ENCODE measurements around the gene APBA2.

APBA2 gene

GRCh38 chr15:28868744-28869345 lies 16.9 kb upstream of the APBA2 start:
- TF ChIP-seq, protein P1, sequence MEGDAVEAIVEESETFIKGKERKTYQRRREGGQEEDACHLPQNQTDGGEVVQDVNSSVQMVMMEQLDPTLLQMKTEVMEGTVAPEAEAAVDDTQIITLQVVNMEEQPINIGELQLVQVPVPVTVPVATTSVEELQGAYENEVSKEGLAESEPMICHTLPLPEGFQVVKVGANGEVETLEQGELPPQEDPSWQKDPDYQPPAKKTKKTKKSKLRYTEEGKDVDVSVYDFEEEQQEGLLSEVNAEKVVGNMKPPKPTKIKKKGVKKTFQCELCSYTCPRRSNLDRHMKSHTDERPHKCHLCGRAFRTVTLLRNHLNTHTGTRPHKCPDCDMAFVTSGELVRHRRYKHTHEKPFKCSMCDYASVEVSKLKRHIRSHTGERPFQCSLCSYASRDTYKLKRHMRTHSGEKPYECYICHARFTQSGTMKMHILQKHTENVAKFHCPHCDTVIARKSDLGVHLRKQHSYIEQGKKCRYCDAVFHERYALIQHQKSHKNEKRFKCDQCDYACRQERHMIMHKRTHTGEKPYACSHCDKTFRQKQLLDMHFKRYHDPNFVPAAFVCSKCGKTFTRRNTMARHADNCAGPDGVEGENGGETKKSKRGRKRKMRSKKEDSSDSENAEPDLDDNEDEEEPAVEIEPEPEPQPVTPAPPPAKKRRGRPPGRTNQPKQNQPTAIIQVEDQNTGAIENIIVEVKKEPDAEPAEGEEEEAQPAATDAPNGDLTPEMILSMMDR (IDR thresholded peaks at IDR 0.05; ENCODE audit: extremely low read depth, missing control alignments) = no peak
- DNase-seq (ENCODE audit: low spot score) = no peak

DNA sequence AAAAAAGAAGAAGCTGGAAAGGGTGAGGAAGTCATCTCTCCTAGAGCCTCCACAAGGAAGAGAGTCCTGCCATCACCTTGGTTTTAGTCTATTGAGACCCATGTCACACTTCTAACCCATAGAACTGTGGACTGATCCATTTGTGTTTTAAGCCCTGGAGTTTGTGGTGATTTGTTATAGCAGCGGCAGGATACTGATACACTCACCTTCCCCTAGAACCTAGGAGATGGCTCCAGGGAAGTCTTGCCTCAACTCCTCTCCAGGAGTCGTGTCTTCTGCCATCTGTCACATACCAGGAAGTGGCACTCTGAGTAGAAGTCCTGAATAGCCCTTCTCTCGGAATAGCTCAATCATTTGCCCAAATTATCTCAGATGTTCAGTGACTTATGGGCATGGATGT lies 14.6 kb upstream of the APBA2 start:
- TF ChIP-seq, protein P1 (IDR thresholded peaks at IDR 0.05; ENCODE audit: extremely low read depth, missing control alignments) = no peak

DNA sequence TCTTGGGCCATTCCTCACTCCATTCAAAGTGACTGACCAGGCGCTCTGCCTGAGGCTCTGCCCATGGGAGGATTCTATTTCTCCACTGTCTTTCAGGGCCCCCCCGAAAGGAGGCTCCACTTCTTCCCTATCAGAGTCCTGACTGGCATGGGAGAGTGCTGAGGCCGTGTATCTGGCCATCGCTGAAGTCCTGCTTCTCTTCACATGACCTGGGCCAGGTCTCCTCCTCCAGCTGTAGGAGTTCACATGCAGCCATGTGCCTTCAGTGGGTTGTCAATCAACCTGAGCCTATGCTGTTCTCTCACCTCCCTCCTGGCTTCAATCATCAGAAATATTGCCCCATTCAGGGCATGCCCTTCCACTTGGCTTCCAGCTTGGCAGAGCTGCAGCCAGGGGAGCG lies 12.8 kb upstream of the APBA2 start:
- no peak for DNase-seq (ENCODE audit: low spot score)
- TF ChIP-seq, protein P1 (IDR thresholded peaks at IDR 0.05; ENCODE audit: extremely low read depth, missing control alignments) = no peak

More for the DNA sequence above, 14.6 kb upstream of the APBA2 start:
- DNase-seq (ENCODE audit: low spot score) = no peak

DNA sequence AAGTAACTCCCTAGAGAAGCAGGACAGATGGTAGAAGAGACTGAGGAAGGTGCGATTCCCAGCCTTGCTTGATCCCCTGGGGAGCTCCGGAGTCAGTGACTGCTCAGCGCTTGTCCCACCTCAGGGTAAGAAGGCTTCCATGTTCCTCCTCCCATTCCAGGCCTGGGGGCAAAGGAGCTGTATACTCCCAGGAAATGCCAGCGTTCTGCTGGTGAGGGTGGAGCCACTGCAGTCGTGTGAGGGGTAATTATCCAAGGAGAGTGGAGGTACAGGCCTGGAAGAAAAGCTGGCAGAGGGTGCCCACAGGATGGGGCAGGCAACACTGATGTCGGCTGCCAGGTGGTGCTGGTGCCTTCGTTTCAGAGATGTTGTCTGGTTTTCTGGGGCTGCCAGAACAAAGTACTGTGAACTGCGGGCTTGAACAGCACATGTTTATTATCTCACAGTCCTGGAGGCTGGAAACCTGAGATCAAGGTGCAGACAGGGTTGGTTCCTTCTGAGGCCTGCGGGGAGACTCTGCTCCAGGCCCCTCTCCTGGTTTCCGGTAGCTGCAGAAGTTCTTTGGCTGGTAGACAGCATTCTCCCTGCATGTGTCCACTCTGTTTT lies 12.1 kb upstream of the APBA2 start:
- TF ChIP-seq, protein P1 (IDR thresholded peaks at IDR 0.05; ENCODE audit: extremely low read depth, missing control alignments) = no peak
- no peak for DNase-seq (ENCODE audit: low spot score)

DNA sequence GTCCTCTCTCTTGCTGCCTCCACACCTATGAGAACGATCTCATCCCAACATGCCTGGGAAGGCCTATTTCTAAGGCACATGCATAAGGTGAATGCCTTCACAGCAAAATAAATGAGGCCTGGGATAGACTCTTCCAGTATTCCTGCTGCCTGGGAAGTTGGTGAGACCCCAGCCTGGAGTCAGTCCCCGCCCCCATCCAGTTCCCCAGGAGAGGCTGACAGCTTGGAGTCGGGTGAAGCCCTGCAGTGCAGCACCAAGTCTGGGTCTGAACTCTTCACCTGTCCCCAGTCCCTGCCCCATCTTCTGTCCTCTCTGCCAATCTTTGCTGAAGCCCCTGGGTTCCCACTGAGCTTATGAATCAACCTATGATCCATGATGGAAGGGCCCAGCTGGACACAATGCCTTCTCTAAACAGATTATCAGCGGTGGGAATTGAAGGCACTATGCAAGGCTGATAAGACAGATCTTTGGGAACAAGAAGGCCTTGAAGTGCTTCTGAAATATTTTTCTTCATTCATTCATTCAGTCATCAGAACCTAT lies 10.2 kb upstream of the APBA2 start:
- TF ChIP-seq, protein P1 (IDR thresholded peaks at IDR 0.05; ENCODE audit: extremely low read depth, missing control alignments) = no peak

GRCh38 chr15:28876131-28876844 lies 9.5 kb upstream of the APBA2 start:
- no peak for DNase-seq (ENCODE audit: low spot score)

More for the DNA sequence above, 10.2 kb upstream of the APBA2 start:
- DNase-seq (ENCODE audit: low spot score) = no peak

More at GRCh38 chr15:28876131-28876844, 9.5 kb upstream of the APBA2 start:
- TF ChIP-seq, protein P1 (IDR thresholded peaks at IDR 0.05; ENCODE audit: extremely low read depth, missing control alignments) = no peak

All from GM20000 (cell line).